Tibial artery (tissue), 4 donors: ENCODE results near the gene MCTP1.
"Not testable (repeated sequence)": the region's sequence is repeated elsewhere in the genome, so short reads cannot be mapped to it uniquely, and the experiment has no call there.

ENCODE experiments used
- DNase-seq, 2 donors: peaks; one replicate each; pipeline ENCODE4 v3.0.0-alpha.2; 2019
- H3K27ac ChIP-seq, 2 donors: fragments of 200-600 bp; sonication (generic) in 1 of 2; 1 replicate in 1 of 2; 2 replicates in 1 of 2; pipeline ENCODE4 v1.5.1; 2018 to 2019; ENCODE audit warnings: mild to moderate bottlenecking in 1 of 2
- H3K27me3 ChIP-seq, 2 donors: fragments of 200-600 bp; sonication (generic) in 1 of 2; one replicate each; pipeline versions ENCODE4 v1.5.1 to v1.6.0; 2016 to 2019
- H3K36me3 ChIP-seq, 3 donors: fragments of 200-600 bp; sonication (generic) in 2 of 3; one replicate each; pipeline ENCODE4 v1.5.1; 2016 to 2019; ENCODE audit warnings: mild to moderate bottlenecking in 2 of 3
- H3K4me1 ChIP-seq, 4 donors: fragments of 200-600 bp; sonication (generic) in 2 of 4; 1 replicate in 3 of 4; 2 replicates in 1 of 4; pipeline ENCODE4 v1.5.1; 2016 to 2019
- H3K4me3 ChIP-seq, 2 donors: fragments of 200-600 bp; sonication (generic) in 1 of 2; 1 replicate in 1 of 2; 2 replicates in 1 of 2; pipeline ENCODE4 v1.5.1; 2018 to 2019; ENCODE audit warnings: mild to moderate bottlenecking in 2 of 2
- H3K9me3 ChIP-seq, 3 donors: fragments of 200-600 bp; sonication (generic) in 1 of 3; one replicate each; pipeline ENCODE4 v1.5.1; 2016 to 2019
- CTCF ChIP-seq, 2 experiments: fragments of 200-600 bp in 1 of 2; fragments of 450-650 bp in 1 of 2; IDR thresholded peaks; one replicate each; pipeline ENCODE4 v1.5.1; 2017 to 2019; ENCODE audit warnings: antibody characterized with exemption in 2 of 2, mild to moderate bottlenecking in 1 of 2, moderate library complexity in 1 of 2
- intact Hi-C: fragments of 100-400 bp; cut with DNase I; formaldehyde crosslinking; loops from one replicate; pipeline ENCODE4 v1.15.0; 2023; ENCODE audit warnings: low total_unique reads

MCTP1 gene

GRCh38 chr5:95152535-95152934, 132.4 kb downstream of the MCTP1 start:
- H3K27me3 ChIP-seq: no peaks in the 10 kb centered on the region
- H3K9me3 ChIP-seq: peaks cover 0 to 6% (median 0%) of the 10 kb centered on the region in 3 donors
- no peak overlapping the region for H3K27ac ChIP-seq
- intact Hi-C loops: no loop called here
- H3K36me3 ChIP-seq: no peaks in the 10 kb centered on the region
- no peaks in the 10 kb centered on the region for H3K4me1 ChIP-seq
- no peak for TF ChIP-seq CTCF (IDR thresholded peaks at IDR 0.05)
- H3K4me3 ChIP-seq: no peak overlapping the region
- DNase-seq: no peak

- Histone ChIP-seq H3K27ac (no peak overlapping the region), H3K36me3 (no peaks in the 10 kb centered on the region), H3K9me3 (peaks cover 0 to 7% (median 0%) of the 10 kb centered on the region in 3 donors), H3K27me3 (no peaks in the 10 kb centered on the region), H3K4me1 (no peaks in the 10 kb centered on the region), H3K4me3 (no peak overlapping the region)
- DNase-seq: no peak
- intact Hi-C loops: no loop called here
- TF ChIP-seq CTCF (IDR thresholded peaks at IDR 0.05): no peak
Measured at GRCh38 chr5:95152131-95152530, 132.8 kb downstream of the MCTP1 start.

- intact Hi-C loops: no loop called here
- Histone ChIP-seq H3K27me3 (no peaks in the 10 kb centered on the region), H3K36me3 (no peaks in the 10 kb centered on the region), H3K27ac (no peak overlapping the region), H3K9me3 (peaks cover 0 to 7% (median 0%) of the 10 kb centered on the region in 3 donors), H3K4me3 (no peak overlapping the region), H3K4me1 (no peaks in the 10 kb centered on the region)
- DNase-seq: no peak
- TF ChIP-seq CTCF (IDR thresholded peaks at IDR 0.05): no peak
Measured at GRCh38 chr5:95151694-95152093, 133.2 kb downstream of the MCTP1 start.

- intact Hi-C loops: no loop called here
- H3K27me3 ChIP-seq: no peaks in the 10 kb centered on the region
- H3K9me3 ChIP-seq: peaks cover 0 to 7% (median 0%) of the 10 kb centered on the region in 3 donors
- no peak overlapping the region for H3K4me3 ChIP-seq
- no peak overlapping the region for H3K27ac ChIP-seq
- no peaks in the 10 kb centered on the region for H3K4me1 ChIP-seq
- no peak for TF ChIP-seq CTCF (IDR thresholded peaks at IDR 0.05)
- H3K36me3 ChIP-seq: no peaks in the 10 kb centered on the region
- no peak for DNase-seq
Measured at GRCh38 chr5:95149387-95149786, 135.5 kb downstream of the MCTP1 start.

GRCh38 chr5:95148453-95148852, 136.4 kb downstream of the MCTP1 start:
- Histone ChIP-seq H3K36me3 (no peaks in the 10 kb centered on the region), H3K4me1 (no peaks in the 10 kb centered on the region), H3K4me3 (no peak overlapping the region), H3K9me3 (peaks cover 0 to 7% (median 0%) of the 10 kb centered on the region in 3 donors), H3K27ac (no peak overlapping the region), H3K27me3 (no peaks in the 10 kb centered on the region)
- TF ChIP-seq CTCF (IDR thresholded peaks at IDR 0.05): no peak
- DNase-seq: no peak
- intact Hi-C loops: no loop called here

GRCh38 chr5:95143858-95144257, 141.0 kb downstream of the MCTP1 start:
- not testable (repeated sequence) for H3K36me3 ChIP-seq, H3K4me1 ChIP-seq, DNase-seq

More at GRCh38 chr5:95143858-95144257, 141.0 kb downstream of the MCTP1 start:
- intact Hi-C loops, H3K4me3 ChIP-seq, H3K9me3 ChIP-seq, H3K27me3 ChIP-seq, H3K27ac ChIP-seq: not testable (repeated sequence)
